Stimulated activated CD8-positive, alpha-beta memory T cell treated with anti-CD3 and anti-CD28 coated beads, Interleukin-15, amount 100 ng/mL, for 48 hours (primary cell): ENCODE measurements around the gene GBP6.
A peak's percentile ranks its signal among the peaks of the same experiment; 100 is the strongest.
"Not testable (repeated sequence)": the region's sequence is repeated elsewhere in the genome, so short reads cannot be mapped to it uniquely, and the experiment has no call there.

Source experiments
- DNase-seq, 2 donors: peaks; one replicate each; pipeline ENCODE4 v3.0.0-alpha.2; 2020; ENCODE audit warnings: low read depth in 2 of 2

Gene GBP6

GRCh38 chr1:89363638-89364536, at the start of gene GBP6:
Gene GBP6 (plus strand): TSS chr1:89364059. CDS start chr1:89368552, 4,493 bp downstream.
- no peak for DNase-seq

GRCh38 chr1:89322402-89322801, 41.5 kb upstream of the GBP6 start:
- no peak for DNase-seq

- DNase-seq = no peak
Observed at GRCh38 chr1:89331890-89332289, 32.0 kb upstream of the GBP6 start.

GRCh38 chr1:89332461-89332860, 31.4 kb upstream of the GBP6 start:
- DNase-seq = no peak

- DNase-seq = no peak
Observed at GRCh38 chr1:89335486-89335885, 28.4 kb upstream of the GBP6 start.

GRCh38 chr1:89337903-89338302, 26.0 kb upstream of the GBP6 start:
- no peak for DNase-seq

- no peak for DNase-seq
Observed at GRCh38 chr1:89339039-89339438, 24.8 kb upstream of the GBP6 start.

- DNase-seq = not testable (repeated sequence)
Observed at GRCh38 chr1:89345479-89345878, 18.4 kb upstream of the GBP6 start.

- DNase-seq = no peak
Observed at GRCh38 chr1:89347296-89347695, 16.6 kb upstream of the GBP6 start.

- DNase-seq = no peak
Observed at GRCh38 chr1:89350298-89350697, 13.6 kb upstream of the GBP6 start.

- DNase-seq = no peak
Observed at GRCh38 chr1:89351597-89352311, 12.1 kb upstream of the GBP6 start.

- DNase-seq = no peak
Observed at GRCh38 chr1:89352421-89352820, 11.4 kb upstream of the GBP6 start.

GRCh38 chr1:89354205-89354604, 9.7 kb upstream of the GBP6 start:
- no peak for DNase-seq

GRCh38 chr1:89355056-89355455, 8.8 kb upstream of the GBP6 start:
- DNase-seq = no peak

GRCh38 chr1:89356658-89357400, 7.0 kb upstream of the GBP6 start:
- DNase-seq = no peak

GRCh38 chr1:89358287-89358893, 5.5 kb upstream of the GBP6 start:
- DNase-seq = peak; percentile 38 to 52

- DNase-seq = no peak
Observed at GRCh38 chr1:89360716-89361115, 3.1 kb upstream of the GBP6 start.

GRCh38 chr1:89361681-89362080, 2.2 kb upstream of the GBP6 start:
- DNase-seq = no peak

- no peak for DNase-seq
Observed at GRCh38 chr1:89363196-89363595, 663 bp upstream of the GBP6 start.

GRCh38 chr1:89364954-89365550, 1.2 kb downstream of the GBP6 start:
- DNase-seq = no peak

GRCh38 chr1:89367221-89367620, 3.4 kb downstream of the GBP6 start:
- no peak for DNase-seq
